NOMO-1 treated with dmso at 0.1 percent for 144 hours (cell line): ENCODE measurements around the gene NCCRP1.
"Not testable (repeated sequence)": the region's sequence is repeated elsewhere in the genome, so short reads cannot be mapped to it uniquely, and the experiment has no call there.

Source experiments
- DNase-seq: peaks from one replicate; lab custom pipeline; 2025; ENCODE audit not compliant: unreplicated experiment; lab: John Stamatoyannopoulos, UW

Gene NCCRP1

GRCh38 chr19:39205449-39205764 is 8.6 kb downstream of the NCCRP1 start:
- DNase-seq = no peak

- no peak for DNase-seq
These were observed 9.4 kb downstream of the NCCRP1 start for GRCh38 chr19:39206122-39206521.

GRCh38 chr19:39207293-39207836 is 10.6 kb downstream of the NCCRP1 start:
- DNase-seq = no peak

GRCh38 chr19:39208175-39208795 is 11.5 kb downstream of the NCCRP1 start:
- DNase-seq = no peak

GRCh38 chr19:39209196-39209595 is 12.4 kb downstream of the NCCRP1 start:
- DNase-seq = no peak

GRCh38 chr19:39211731-39212374 is 15.1 kb downstream of the NCCRP1 start:
- no peak for DNase-seq

GRCh38 chr19:39212375-39212742 is 15.6 kb downstream of the NCCRP1 start:
- DNase-seq = no peak

- DNase-seq = not testable (repeated sequence)
These were observed 18.6 kb downstream of the NCCRP1 start for GRCh38 chr19:39215323-39215722.

GRCh38 chr19:39217094-39217493 is 20.3 kb downstream of the NCCRP1 start:
- DNase-seq = no peak

GRCh38 chr19:39218230-39219007 is 21.7 kb downstream of the NCCRP1 start:
- no peak for DNase-seq

- DNase-seq = not testable (repeated sequence)
These were observed 22.3 kb downstream of the NCCRP1 start for GRCh38 chr19:39219108-39219507.

- no peak for DNase-seq
These were observed 27.0 kb downstream of the NCCRP1 start for GRCh38 chr19:39223703-39224279.

- peak; percentile 13 for DNase-seq
These were observed 28.1 kb downstream of the NCCRP1 start for GRCh38 chr19:39224910-39225309.

- DNase-seq = no peak
These were observed 33.5 kb downstream of the NCCRP1 start for GRCh38 chr19:39230096-39230764.

GRCh38 chr19:39232708-39233107 is 35.9 kb downstream of the NCCRP1 start:
- no peak for DNase-seq

- no peak for DNase-seq
These were observed 39.8 kb downstream of the NCCRP1 start for GRCh38 chr19:39236527-39236926.

GRCh38 chr19:39237200-39238184 is 40.7 kb downstream of the NCCRP1 start:
- no peak for DNase-seq

GRCh38 chr19:39238209-39238608 is 41.4 kb downstream of the NCCRP1 start:
- no peak for DNase-seq

GRCh38 chr19:39238944-39239343 is 42.2 kb downstream of the NCCRP1 start:
- no peak for DNase-seq

GRCh38 chr19:39240421-39240820 is 43.7 kb downstream of the NCCRP1 start:
- no peak for DNase-seq
